Activated naive CD4-positive, alpha-beta T cell treated with anti-CD3 and anti-CD28 coated beads, Interleukin-2, amount 10 ng/mL, durations not matched to agents 7 days and 5 days (primary cell): ENCODE data around the gene PIWIL4.

Experiments used
- CTCF ChIA-PET: fragments of 350-600 bp; sonication (Branson Sonifier 250); formaldehyde crosslinking; loops from one replicate; lab custom pipeline; 2021; ENCODE audit warnings: antibody characterized with exemption; lab: Charles Lee
- DNase-seq: peaks from one replicate; pipeline ENCODE4 v3.0.0-alpha.2; 2020
- H3K27ac Mint-ChIP-seq: one replicate; pipeline ENCODE4 v1.8.0; 2021; ENCODE audit warnings: mild to moderate bottlenecking, moderate library complexity, mixed read lengths
- H3K27me3 Mint-ChIP-seq: one replicate; pipeline ENCODE4 v1.8.0; 2021; ENCODE audit warnings: mild to moderate bottlenecking, mixed read lengths
- H3K36me3 Mint-ChIP-seq: one replicate; pipeline ENCODE4 v1.8.0; 2021; ENCODE audit warnings: mixed read lengths
- H3K4me1 Mint-ChIP-seq: one replicate; pipeline ENCODE4 v1.8.0; 2021; ENCODE audit warnings: mixed read lengths
- H3K4me3 Mint-ChIP-seq: one replicate; pipeline ENCODE4 v1.8.0; 2021; ENCODE audit warnings: mild to moderate bottlenecking, moderate library complexity, mixed read lengths
- H3K9me3 Mint-ChIP-seq: one replicate; pipeline ENCODE4 v1.8.0; 2021; ENCODE audit warnings: mixed read lengths

Gene PIWIL4

GRCh38 chr11:94583866-94584500, 16.8 kb downstream of the PIWIL4 start:
- CTCF ChIA-PET, result no interaction called here
- Mint-ChIP-seq H3K9me3 (no peaks in the 10 kb centered on the region), H3K36me3 (no peaks in the 10 kb centered on the region), H3K27me3 (peaks cover 4% of the 10 kb centered on the region), H3K27ac (no peak overlapping the region), H3K4me1 (no peaks in the 10 kb centered on the region), H3K4me3 (no peak overlapping the region)
- DNase-seq, result no peak

- CTCF ChIA-PET, result no interaction called here
- no peak overlapping the region for H3K27ac Mint-ChIP-seq
- no peak overlapping the region for H3K4me3 Mint-ChIP-seq
- H3K36me3 Mint-ChIP-seq, result no peaks in the 10 kb centered on the region
- no peak for DNase-seq
- H3K4me1 Mint-ChIP-seq, result no peaks in the 10 kb centered on the region
- H3K9me3 Mint-ChIP-seq, result no peaks in the 10 kb centered on the region
- H3K27me3 Mint-ChIP-seq, result peaks cover 4% of the 10 kb centered on the region
Observed at GRCh38 chr11:94584978-94585377, 17.8 kb downstream of the PIWIL4 start.

GRCh38 chr11:94585399-94585798, 18.2 kb downstream of the PIWIL4 start:
- Mint-ChIP-seq H3K4me3 (no peak overlapping the region), H3K27ac (no peak overlapping the region), H3K9me3 (no peaks in the 10 kb centered on the region), H3K4me1 (no peaks in the 10 kb centered on the region), H3K27me3 (peaks cover 4% of the 10 kb centered on the region), H3K36me3 (no peaks in the 10 kb centered on the region)
- CTCF ChIA-PET, result no interaction called here
- DNase-seq, result no peak

GRCh38 chr11:94586546-94586945, 19.4 kb downstream of the PIWIL4 start:
- no peak overlapping the region for H3K27ac Mint-ChIP-seq
- H3K9me3 Mint-ChIP-seq, result no peaks in the 10 kb centered on the region
- CTCF ChIA-PET, result no interaction called here
- no peak overlapping the region for H3K4me3 Mint-ChIP-seq
- no peaks in the 10 kb centered on the region for H3K36me3 Mint-ChIP-seq
- no peaks in the 10 kb centered on the region for H3K4me1 Mint-ChIP-seq
- no peak for DNase-seq
- H3K27me3 Mint-ChIP-seq, result peaks cover 4% of the 10 kb centered on the region

GRCh38 chr11:94586978-94587377, 19.8 kb downstream of the PIWIL4 start:
- no peak for DNase-seq
- H3K27me3 Mint-ChIP-seq, result peaks cover under 1% of the 10 kb centered on the region
- CTCF ChIA-PET, result no interaction called here
- no peaks in the 10 kb centered on the region for H3K36me3 Mint-ChIP-seq
- H3K9me3 Mint-ChIP-seq, result no peaks in the 10 kb centered on the region
- no peak overlapping the region for H3K27ac Mint-ChIP-seq
- no peak overlapping the region for H3K4me3 Mint-ChIP-seq
- H3K4me1 Mint-ChIP-seq, result no peaks in the 10 kb centered on the region

GRCh38 chr11:94588366-94588942, 21.3 kb downstream of the PIWIL4 start:
- Mint-ChIP-seq H3K4me3 (no peak overlapping the region), H3K27ac (no peak overlapping the region), H3K27me3 (no peaks in the 10 kb centered on the region), H3K9me3 (no peaks in the 10 kb centered on the region), H3K4me1 (no peaks in the 10 kb centered on the region), H3K36me3 (no peaks in the 10 kb centered on the region)
- CTCF ChIA-PET, result interaction anchor here (1.2 kb wide), 1 partner anchor 83 kb away, joined by 3 read pairs; no protein-coding TSS in a partner anchor
- no peak for DNase-seq

GRCh38 chr11:94590352-94591041, 23.3 kb downstream of the PIWIL4 start:
- Mint-ChIP-seq H3K27ac (no peak overlapping the region), H3K9me3 (no peaks in the 10 kb centered on the region), H3K27me3 (no peaks in the 10 kb centered on the region), H3K4me3 (no peak overlapping the region), H3K36me3 (no peaks in the 10 kb centered on the region), H3K4me1 (no peaks in the 10 kb centered on the region)
- DNase-seq, result no peak
- CTCF ChIA-PET, result no interaction called here

GRCh38 chr11:94593030-94593429, 25.9 kb downstream of the PIWIL4 start:
- CTCF ChIA-PET, result no interaction called here
- no peak for DNase-seq
- no peaks in the 10 kb centered on the region for H3K4me1 Mint-ChIP-seq
- no peaks in the 10 kb centered on the region for H3K9me3 Mint-ChIP-seq
- no peaks in the 10 kb centered on the region for H3K27me3 Mint-ChIP-seq
- H3K36me3 Mint-ChIP-seq, result no peaks in the 10 kb centered on the region
- no peak overlapping the region for H3K27ac Mint-ChIP-seq
- no peak overlapping the region for H3K4me3 Mint-ChIP-seq

GRCh38 chr11:94595076-94595475, 27.9 kb downstream of the PIWIL4 start:
- H3K36me3 Mint-ChIP-seq, result no peaks in the 10 kb centered on the region
- H3K9me3 Mint-ChIP-seq, result no peaks in the 10 kb centered on the region
- no peak for DNase-seq
- no peak overlapping the region for H3K27ac Mint-ChIP-seq
- no peaks in the 10 kb centered on the region for H3K27me3 Mint-ChIP-seq
- no peaks in the 10 kb centered on the region for H3K4me1 Mint-ChIP-seq
- no peak overlapping the region for H3K4me3 Mint-ChIP-seq
- CTCF ChIA-PET, result no interaction called here

GRCh38 chr11:94597896-94598295, 30.7 kb downstream of the PIWIL4 start:
- CTCF ChIA-PET, result no interaction called here
- no peaks in the 10 kb centered on the region for H3K27me3 Mint-ChIP-seq
- no peaks in the 10 kb centered on the region for H3K9me3 Mint-ChIP-seq
- no peak for DNase-seq
- no peaks in the 10 kb centered on the region for H3K4me1 Mint-ChIP-seq
- no peak overlapping the region for H3K27ac Mint-ChIP-seq
- H3K36me3 Mint-ChIP-seq, result no peaks in the 10 kb centered on the region
- no peak overlapping the region for H3K4me3 Mint-ChIP-seq

GRCh38 chr11:94599510-94599909, 32.3 kb downstream of the PIWIL4 start:
- no peak for DNase-seq
- no peaks in the 10 kb centered on the region for H3K9me3 Mint-ChIP-seq
- no peaks in the 10 kb centered on the region for H3K27me3 Mint-ChIP-seq
- CTCF ChIA-PET, result no interaction called here
- no peak overlapping the region for H3K4me3 Mint-ChIP-seq
- H3K27ac Mint-ChIP-seq, result no peak overlapping the region
- no peaks in the 10 kb centered on the region for H3K4me1 Mint-ChIP-seq
- H3K36me3 Mint-ChIP-seq, result no peaks in the 10 kb centered on the region

- Mint-ChIP-seq H3K36me3 (no peaks in the 10 kb centered on the region), H3K4me3 (no peak overlapping the region)
Observed at GRCh38 chr11:94602430-94603372, 35.5 kb downstream of the PIWIL4 start.

GRCh38 chr11:94603587-94603986, 36.4 kb downstream of the PIWIL4 start:
- Mint-ChIP-seq H3K27me3 (no peaks in the 10 kb centered on the region), H3K9me3 (no peaks in the 10 kb centered on the region), H3K27ac (no peak overlapping the region), H3K36me3 (no peaks in the 10 kb centered on the region), H3K4me3 (no peak overlapping the region), H3K4me1 (no peaks in the 10 kb centered on the region)
- no peak for DNase-seq
- CTCF ChIA-PET, result interaction anchor here (1.3 to 1.4 kb wide), 2 partner anchors 419 to 708 kb away, joined by 3 read pairs; no protein-coding TSS in a partner anchor

More at GRCh38 chr11:94602430-94603372, 35.5 kb downstream of the PIWIL4 start:
- Mint-ChIP-seq H3K9me3 (no peaks in the 10 kb centered on the region), H3K27ac (no peak overlapping the region), H3K27me3 (no peaks in the 10 kb centered on the region), H3K4me1 (no peaks in the 10 kb centered on the region)
- DNase-seq, result peak; percentile 45
- CTCF ChIA-PET, result interaction anchor here (0.7 to 1.4 kb wide), 6 partner anchors 13 to 707 kb away, joined by 3 to 4 read pairs (median 3); no protein-coding TSS in a partner anchor

GRCh38 chr11:94604482-94604881, 37.3 kb downstream of the PIWIL4 start:
- H3K27ac Mint-ChIP-seq, result no peak overlapping the region
- no peaks in the 10 kb centered on the region for H3K4me1 Mint-ChIP-seq
- no peak overlapping the region for H3K4me3 Mint-ChIP-seq
- no peaks in the 10 kb centered on the region for H3K27me3 Mint-ChIP-seq
- CTCF ChIA-PET, result no interaction called here
- DNase-seq, result no peak
- no peaks in the 10 kb centered on the region for H3K36me3 Mint-ChIP-seq
- H3K9me3 Mint-ChIP-seq, result no peaks in the 10 kb centered on the region
